IPS DF 4.7 (cell line): Measurements from ENCODE around the gene AP2S1.
"Not testable (repeated sequence)": the region's sequence is repeated elsewhere in the genome, so short reads cannot be mapped to it uniquely, and the experiment has no call there.

ENCODE experiments used
- DNase-seq: peaks from one replicate; pipeline ENCODE4 v3.0.0-alpha.2; 2013; ENCODE audit warnings: low spot score; ENCODE audit errors: extremely low read depth

Gene AP2S1

DNA sequence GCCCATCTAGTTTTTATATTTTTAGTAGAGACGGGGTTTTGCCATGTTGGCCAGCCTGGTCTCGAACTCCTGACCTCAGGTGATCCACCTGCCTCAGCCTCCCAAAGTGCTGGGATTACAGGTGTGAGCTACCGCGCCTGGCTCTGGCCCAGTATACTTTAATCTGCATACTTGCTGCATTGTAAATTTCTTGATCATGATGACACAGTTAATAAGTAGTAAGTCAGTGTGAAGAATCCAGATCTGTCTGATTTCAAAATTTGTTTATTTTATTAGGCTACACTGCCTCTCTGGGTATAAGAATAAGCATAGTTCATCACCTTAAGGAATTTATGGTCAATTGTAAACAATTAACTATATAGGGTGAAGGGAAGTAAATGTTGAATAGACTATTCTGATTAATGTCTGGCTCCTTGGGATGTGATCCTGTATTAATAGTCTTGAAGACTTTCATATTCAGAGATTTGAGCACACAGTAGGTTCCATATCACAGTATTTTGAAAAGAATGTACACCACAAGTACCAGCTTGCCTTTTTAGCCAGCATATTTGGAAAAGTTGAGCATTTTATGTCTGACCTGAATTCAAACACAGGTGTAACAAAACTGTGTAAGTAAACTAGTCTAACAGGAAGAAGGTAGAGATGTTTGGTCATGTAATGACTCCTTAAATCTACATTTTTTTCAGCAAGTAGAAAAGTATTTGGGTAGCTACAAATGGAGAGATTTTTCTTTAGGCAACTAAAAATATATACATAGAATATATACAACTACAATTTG is 17.6 kb upstream of the AP2S1 start:
- no peak for DNase-seq

DNA sequence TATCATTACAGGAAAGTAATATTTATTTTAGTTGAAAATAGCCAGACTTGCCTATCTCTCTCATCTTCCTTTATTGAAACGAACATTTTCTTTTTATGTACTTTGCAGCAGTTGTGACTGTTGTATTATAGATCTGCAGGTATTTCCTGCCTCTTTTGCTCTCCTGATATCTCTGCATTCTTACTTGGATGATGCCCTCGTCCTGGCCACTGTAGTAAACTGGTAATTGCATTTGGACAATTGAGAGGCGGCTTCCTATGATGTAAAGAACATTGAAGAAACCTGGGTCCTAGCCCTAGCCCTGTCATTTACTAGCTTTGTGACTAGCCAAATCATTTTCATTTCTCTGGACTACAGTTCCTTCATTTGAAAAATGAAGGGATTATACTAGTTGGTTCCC is 16.5 kb upstream of the AP2S1 start:
- DNase-seq = no peak

- DNase-seq = no peak
Measured at GRCh38 chr19:46866407-46867136, 15.9 kb upstream of the AP2S1 start.

GRCh38 chr19:46863818-46864629 is 13.4 kb upstream of the AP2S1 start:
- no peak for DNase-seq

DNA sequence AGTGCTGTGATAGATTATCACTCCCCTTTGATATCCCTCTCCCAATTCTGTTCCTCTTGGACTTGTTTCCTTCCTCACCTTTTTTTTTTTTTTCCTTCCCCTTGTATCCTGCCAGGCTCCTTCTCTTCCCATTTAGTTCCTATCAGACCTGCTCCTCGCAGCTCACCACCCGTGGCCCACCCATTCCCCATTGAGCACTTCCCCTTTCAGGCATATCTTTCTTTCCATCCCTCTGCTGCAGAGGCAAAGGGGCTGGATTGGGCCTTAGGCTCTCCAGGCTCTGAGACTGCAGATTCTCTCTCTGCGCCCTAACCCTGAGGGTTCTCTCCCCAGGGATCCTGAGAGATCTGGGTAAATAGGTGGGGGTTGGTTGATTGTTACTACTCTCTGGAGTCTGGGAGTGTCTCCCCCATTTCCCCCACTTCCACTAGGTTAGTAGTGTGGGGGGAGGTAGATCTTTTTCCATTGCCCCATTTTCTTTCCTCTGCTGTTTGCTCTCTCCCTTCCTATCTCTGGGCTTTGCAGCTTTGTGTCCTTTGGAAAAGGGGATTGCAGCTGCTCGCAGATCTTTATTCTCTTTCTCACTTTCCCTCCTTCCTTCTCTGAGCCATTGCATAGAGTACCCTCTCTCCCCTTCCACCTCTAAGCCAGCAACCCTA is 12.5 kb upstream of the AP2S1 start:
- no peak for DNase-seq

DNA sequence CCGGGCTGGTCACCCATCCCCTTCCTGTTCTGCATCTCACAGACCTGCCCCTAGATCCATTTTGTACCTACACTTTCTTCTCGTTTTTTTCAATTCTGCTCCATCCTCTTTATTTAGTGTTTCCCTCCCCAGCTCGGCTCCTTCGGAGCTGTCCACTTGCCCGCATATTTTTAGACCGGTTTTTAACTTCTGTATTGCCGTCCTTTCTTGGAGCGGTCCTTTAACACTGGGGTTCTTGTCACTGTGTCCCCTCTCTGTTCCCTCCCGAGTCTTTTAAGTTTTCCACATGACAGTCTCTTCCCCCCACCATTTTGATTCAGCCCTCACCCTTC is 11.8 kb upstream of the AP2S1 start:
- DNase-seq = no peak

- no peak for DNase-seq
Measured at GRCh38 chr19:46861691-46862502, 11.3 kb upstream of the AP2S1 start.

DNA sequence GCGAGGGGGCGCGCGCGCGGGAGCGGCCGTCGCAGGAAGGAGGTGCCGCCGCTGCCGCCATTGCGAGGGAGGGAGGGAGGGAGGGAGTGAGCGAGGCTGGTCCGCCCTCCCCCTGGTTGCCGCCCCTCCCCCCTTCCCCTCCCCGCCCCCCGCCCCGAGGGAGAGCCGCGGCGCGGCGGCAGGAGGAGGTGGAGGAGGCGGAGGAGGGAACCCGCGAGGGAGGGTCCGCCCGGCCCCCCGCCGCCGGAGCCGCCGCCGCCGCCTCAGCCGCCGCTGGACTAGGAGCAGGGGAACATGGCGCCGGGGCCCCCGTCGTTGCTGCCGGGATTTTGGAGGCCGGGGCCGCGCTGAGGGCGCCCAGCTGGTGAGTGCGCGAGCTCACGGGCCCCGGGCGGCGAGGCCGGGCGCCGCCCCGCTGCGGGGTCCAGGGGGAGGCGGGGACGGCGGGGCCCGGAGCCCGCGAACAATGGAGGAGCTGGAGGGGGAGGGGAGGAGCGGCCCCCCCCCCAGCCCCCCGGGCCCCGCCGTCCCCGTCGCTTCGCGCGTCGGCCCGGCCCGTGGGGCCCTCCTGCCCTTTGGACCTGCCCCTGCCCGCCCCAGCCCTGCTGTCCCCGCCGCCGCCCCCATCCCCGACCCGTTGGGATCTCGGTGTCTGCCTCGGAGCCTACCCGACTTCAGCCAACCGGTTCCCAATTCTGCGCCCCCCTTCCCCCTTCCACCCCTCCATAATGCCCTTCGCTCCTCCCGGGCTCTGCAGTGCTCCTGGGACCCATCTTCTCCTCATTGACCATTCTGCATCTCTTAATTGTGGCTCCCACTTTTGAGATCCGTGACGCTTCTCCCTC is 10.4 kb upstream of the AP2S1 start, which contains the start of gene ARHGAP35:
Gene ARHGAP35 (plus strand): TSS at position 152 of the 845 bp plus-strand sequence. CDS start 57,679 bp downstream, outside the sequence.
- DNase-seq = no peak

GRCh38 chr19:46860125-46860845 is 9.6 kb upstream of the AP2S1 start:
- DNase-seq = peak; percentile 90

DNA sequence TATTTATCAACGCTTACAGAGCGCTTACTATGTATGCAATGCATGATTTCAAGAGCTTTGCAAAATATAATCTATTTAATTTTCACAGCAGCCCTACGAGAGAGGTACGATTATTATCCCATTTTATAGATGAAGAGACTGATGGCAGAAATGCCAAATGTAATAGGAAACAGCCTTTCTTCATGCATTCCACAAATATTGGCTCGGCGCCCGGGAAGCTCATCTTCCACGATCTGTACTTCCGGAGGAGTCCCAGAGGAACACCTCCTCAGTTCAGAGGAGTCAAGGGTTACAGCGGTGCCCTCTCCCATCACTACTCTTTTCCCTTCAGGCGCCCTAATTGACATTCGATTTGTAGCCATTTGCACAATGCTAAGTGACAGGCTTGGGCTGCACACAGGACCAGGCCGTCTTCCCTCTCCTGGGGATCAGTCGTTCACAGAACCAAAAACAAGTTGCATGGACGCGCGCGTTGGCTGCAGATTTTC is 9.0 kb upstream of the AP2S1 start:
- DNase-seq = no peak

DNA sequence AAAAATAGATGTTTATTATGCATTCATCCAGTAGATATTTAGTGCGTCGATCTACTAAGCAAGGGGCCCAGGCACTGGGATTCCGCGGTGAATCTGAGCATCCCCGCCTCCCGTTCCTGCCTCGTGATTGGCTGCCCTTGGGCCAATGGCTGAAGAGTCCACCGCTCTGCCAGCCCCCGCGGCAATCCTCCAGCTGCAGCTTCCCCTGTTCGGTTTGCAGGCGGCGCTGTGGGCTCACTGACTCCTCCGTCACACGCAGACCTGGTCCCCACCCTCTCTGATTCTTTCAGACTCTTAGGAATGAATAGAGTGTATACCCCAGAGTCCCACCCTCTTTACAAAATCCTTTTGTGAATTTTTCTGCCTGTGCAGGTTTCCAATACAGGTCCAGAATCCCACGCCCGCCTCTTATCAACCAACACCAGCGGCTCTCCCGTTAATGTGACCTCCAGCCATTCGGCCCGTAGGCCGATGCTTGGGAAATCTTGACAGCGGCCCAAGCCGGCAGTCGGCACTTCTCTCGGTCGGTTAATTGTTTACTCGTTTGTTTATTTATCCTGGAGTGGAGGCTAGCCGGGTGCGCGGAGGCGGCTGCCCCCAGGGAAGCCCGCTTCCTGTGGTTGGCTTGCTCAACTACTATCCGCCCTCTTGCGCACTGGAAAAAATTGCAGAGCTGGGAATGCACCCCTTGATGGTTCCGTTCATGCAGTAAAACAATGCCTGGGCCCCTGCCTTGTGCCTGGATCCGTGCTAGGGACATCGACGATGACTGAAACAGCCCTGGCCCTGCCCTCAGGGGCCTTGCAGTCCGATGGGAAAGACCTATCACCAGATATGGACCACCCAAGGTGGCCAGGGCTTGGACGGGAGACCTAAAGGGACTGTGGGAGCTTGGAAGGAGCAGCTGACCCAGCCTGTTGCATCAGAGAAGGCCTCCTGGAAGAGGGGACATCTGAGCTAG is 5.7 kb upstream of the AP2S1 start:
- peak; percentile 79 for DNase-seq

DNA sequence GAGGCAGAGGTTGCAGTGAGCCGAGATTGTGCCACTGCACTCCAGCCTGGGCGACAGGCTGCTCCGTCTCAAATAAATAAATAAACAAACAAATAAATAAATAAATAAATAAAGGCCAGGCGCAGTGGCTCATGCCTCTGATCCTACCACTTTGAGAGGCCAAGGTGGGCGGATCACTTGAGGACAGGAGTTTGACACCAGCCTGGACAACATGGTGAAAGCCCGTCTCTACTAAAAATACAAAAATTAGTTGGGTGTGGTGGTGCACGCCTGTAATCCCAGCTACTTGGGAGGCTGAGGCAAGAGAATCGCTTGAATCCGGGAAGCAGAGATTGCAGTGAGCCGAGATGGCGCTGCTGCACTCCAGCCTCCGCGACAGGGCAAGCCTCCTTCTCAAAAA is 4.1 kb upstream of the AP2S1 start:
- DNase-seq = not testable (repeated sequence)

DNA sequence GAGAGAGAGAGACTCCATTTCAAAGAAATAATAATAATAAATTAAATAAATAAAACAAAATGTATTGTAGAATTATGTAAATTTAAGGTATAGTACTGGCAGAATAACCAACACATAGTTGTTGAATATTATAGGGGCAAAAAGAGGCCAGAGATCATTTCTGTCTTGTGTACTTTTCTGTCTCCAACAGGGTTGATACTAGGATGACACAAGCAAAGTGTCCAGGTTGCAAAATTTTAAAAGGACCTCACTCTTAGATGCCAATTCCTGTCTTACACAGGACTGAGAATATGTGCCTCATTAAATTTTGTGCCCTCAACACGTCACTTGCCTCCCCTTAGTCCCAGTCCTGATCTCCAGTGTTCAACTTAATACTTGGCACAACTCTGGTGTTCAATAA is 2.2 kb upstream of the AP2S1 start:
- DNase-seq = no peak

- DNase-seq = no peak
Measured at GRCh38 chr19:46849610-46850009, 1.0 kb downstream of the AP2S1 start.

DNA sequence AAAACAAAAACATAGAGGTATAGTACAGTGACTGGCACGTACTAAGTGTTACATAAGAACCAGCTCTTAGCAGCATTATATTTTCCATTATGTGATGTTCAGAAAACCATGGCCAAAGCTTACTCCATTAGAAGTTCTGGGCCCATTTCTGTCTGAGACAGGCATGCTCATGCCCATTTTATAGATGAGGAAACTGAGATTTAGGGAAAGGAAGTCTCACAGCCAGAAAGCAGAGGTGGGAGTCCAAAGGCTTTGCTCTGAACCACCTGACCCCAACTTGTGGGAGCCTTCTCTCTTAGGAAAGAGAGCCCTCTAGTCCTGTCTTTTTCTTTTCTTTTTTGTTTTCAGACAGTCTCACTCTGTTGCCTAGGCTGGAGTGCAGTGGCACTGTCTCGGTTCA is 2.3 kb downstream of the AP2S1 start:
- no peak for DNase-seq

DNA sequence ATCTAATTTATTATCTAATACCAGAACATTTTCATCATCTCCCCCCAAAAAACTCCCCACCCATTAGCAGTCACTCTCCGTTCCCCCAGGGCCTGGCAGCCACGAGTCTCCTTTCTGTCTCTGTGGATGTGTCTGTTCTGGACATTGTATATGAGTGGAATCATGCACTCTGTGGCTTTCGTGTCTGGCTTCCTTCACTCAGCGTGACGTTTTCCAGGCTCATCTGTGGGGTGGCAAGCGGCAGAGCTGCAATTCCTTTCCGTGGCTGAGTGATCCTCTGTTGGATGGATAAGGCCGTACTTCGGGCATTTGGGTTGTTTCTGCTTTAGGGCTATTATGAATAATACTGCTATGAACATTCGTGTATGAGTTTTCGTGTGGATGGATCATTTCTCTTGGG is 3.1 kb downstream of the AP2S1 start:
- no peak for DNase-seq

DNA sequence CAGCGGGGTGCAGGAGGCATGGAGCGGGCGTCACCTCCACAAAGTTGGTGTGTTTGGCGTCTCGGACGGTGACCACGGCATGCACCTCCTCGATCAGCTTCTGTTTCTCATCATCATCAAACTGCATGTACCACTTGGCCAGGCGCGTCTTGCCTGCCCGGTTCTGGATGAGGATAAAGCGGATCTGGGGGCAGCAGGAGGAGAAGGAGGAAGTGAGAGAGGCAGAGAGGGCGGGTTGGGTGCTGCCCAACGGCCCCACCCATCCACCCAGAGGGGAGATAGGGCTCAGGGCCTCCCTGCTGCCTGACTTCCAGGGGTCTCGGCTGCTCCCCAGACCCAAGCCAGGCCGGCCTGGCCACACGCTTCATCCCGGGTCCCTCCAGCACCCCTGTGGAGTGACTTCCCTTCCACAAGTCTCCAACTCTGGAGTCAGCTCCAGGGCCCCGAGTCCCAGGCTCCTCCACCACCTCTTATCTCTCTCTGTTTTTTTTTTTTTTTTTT is 4.6 kb downstream of the AP2S1 start:
- no peak for DNase-seq

DNA sequence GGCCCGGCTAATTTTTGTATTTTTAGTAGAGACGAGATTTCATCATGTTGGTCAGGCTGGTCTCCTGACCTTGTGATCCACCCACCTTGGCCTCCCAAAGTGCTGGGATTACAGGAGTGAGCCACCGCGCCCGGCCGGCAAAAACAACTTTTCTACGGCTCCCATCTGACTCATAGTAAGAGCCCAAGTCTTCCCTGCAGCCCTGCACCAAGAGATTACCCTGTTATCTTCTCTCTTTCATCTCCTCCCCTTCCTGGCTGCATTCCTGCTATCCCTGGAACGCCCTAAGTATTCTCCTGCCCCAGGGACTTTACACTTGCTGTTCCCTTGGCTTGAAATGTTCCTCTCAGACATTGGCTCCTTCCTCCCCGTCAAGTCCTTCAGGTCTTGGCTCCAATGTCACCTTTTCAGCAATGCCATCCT is 6.6 kb downstream of the AP2S1 start:
- DNase-seq = no peak
